Endothelial cell of umbilical vein (primary cell): ENCODE results near the gene SEMA4G. TPM values are rescaled to one million over a fixed set of nuclear protein-coding genes. Genes with fewer than 3 reads are reported as not detected.

Source experiments
- BruUV-seq: library from RNA; stranded (reverse); fragments of 400-500 nt; replicated peaks from 2 replicates; lab custom pipeline; 2021; lab: Mats Ljungman, UMichigan
- CTCF ChIA-PET: fragments of 300-600, 350-600 bp; sonication (Branson Sonifier 250); formaldehyde crosslinking; loops from one replicate; lab custom pipeline; 2021; ENCODE audit warnings: antibody characterized with exemption, inconsistent platforms; lab: Charles Lee
- POLR2A ChIA-PET: fragments of 300-600, 350-600 bp; sonication (Branson Sonifier 250); formaldehyde crosslinking; loops from one replicate; lab custom pipeline; 2021; ENCODE audit warnings: antibody characterized with exemption, inconsistent platforms; lab: Charles Lee
- DNase-seq: peaks from one replicate; pipeline ENCODE4 v3.0.0-alpha.2; 2011; ENCODE audit warnings: low read depth, low spot score
- FAIRE-seq: peaks from 2 replicates; lab custom pipeline; 2011; peaks lifted over from hg19 to GRCh38; lab: Jason Lieb, UNC
- H2AFZ ChIP-seq: 2 replicates; pipeline ENCODE4 v1.6.0; 2012; ENCODE audit warnings: low read depth, low read length, control low read depth, inconsistent platforms
- H3K27ac ChIP-seq: 2 replicates; pipeline ENCODE4 v1.5.1; 2011; ENCODE audit warnings: low read depth, mild to moderate bottlenecking, control low read depth, low read length, moderate library complexity; ENCODE audit not compliant: insufficient read depth
- H3K27me3 ChIP-seq, 2 experiments: 2 replicates each; pipeline versions ENCODE4 v1.6.0 to v1.6.1; 2011; ENCODE audit warnings: low read length in 2 of 2, mixed read lengths in 1 of 2; ENCODE audit not compliant: control insufficient read depth in 2 of 2, insufficient read depth in 2 of 2
- H3K36me3 ChIP-seq, 2 experiments: 2 replicates in 1 of 2; 3 replicates in 1 of 2; pipeline ENCODE4 v1.5.1; 2011; ENCODE audit warnings: low read length in 2 of 2, mild to moderate bottlenecking in 1 of 2, moderate library complexity in 1 of 2; ENCODE audit not compliant: control insufficient read depth in 2 of 2, insufficient read depth in 2 of 2; ENCODE audit errors: extremely low read depth in 1 of 2
- H3K4me1 ChIP-seq: 3 replicates; pipeline ENCODE4 v1.5.1; 2011; ENCODE audit warnings: mild to moderate bottlenecking, low read length; ENCODE audit not compliant: control insufficient read depth, insufficient read depth; ENCODE audit errors: extremely low read depth
- H3K4me2 ChIP-seq: 2 replicates; pipeline ENCODE4 v1.6.1; 2011; ENCODE audit warnings: low read length, control low read depth, mixed read lengths; ENCODE audit not compliant: insufficient read depth
- H3K4me3 ChIP-seq, 3 experiments: fragments of 200-600 bp in 1 of 3; sonication (generic), shearing (Covaris generic) in 1 of 3; replicated peaks in 1 of 3; 2 replicates each; pipeline ENCODE4 v1.5.1; 2011 to 2016; ENCODE audit warnings: control low read depth in 3 of 3, low read length in 3 of 3, mild to moderate bottlenecking in 2 of 3, inconsistent platforms in 1 of 3, low read depth in 1 of 3, moderate library complexity in 1 of 3; ENCODE audit not compliant: insufficient read depth in 1 of 3
- H3K79me2 ChIP-seq: 2 replicates; pipeline ENCODE4 v1.6.0; 2012; ENCODE audit warnings: low read length, inconsistent platforms; ENCODE audit not compliant: control insufficient read depth, insufficient read depth
- H3K9ac ChIP-seq: replicated peaks from 2 replicates; pipeline ENCODE3; 2011; ENCODE audit warnings: low read length, control low read depth; ENCODE audit not compliant: insufficient read depth; ENCODE audit errors: extremely low read depth
- H3K9me1 ChIP-seq: replicated peaks from 3 replicates; pipeline ENCODE4 v1.6.0; 2011; ENCODE audit warnings: mild to moderate bottlenecking, low read length; ENCODE audit not compliant: control insufficient read depth, insufficient read depth; ENCODE audit errors: extremely low read depth
- H3K9me3 ChIP-seq: replicated peaks from 2 replicates; pipeline ENCODE4 v1.5.1; 2012; ENCODE audit warnings: low read length, inconsistent platforms; ENCODE audit not compliant: control insufficient read depth, insufficient read depth
- H4K20me1 ChIP-seq: replicated peaks from 2 replicates; pipeline ENCODE3; 2011; ENCODE audit warnings: mild to moderate bottlenecking, low read length; ENCODE audit not compliant: control insufficient read depth, insufficient read depth; ENCODE audit errors: extremely low read depth
- EZH2 ChIP-seq: IDR thresholded peaks from 2 replicates; pipeline ENCODE4 v1.6.1; 2012; ENCODE audit warnings: borderline replicate concordance, low read depth, mild to moderate bottlenecking, moderate library complexity, low read length, inconsistent platforms; ENCODE audit not compliant: severe bottlenecking
- FOS ChIP-seq: IDR thresholded peaks from 2 replicates; pipeline ENCODE4 v1.6.1; 2011; ENCODE audit warnings: mild to moderate bottlenecking, low read length, moderate library complexity, borderline replicate concordance; ENCODE audit not compliant: insufficient read depth
- GATA2 ChIP-seq: IDR thresholded peaks from 2 replicates; pipeline ENCODE4 v1.7.0; 2011; ENCODE audit warnings: low read depth, mild to moderate bottlenecking, moderate library complexity, mixed read lengths, low read length; ENCODE audit not compliant: insufficient read length, insufficient read depth
- JUN ChIP-seq: IDR thresholded peaks from 2 replicates; pipeline ENCODE4 v1.6.1; 2011; ENCODE audit warnings: borderline replicate concordance, low read depth; ENCODE audit not compliant: insufficient read length, insufficient read depth
- MYC ChIP-seq: IDR thresholded peaks from one replicate; pipeline ENCODE4 v1.6.1; 2011; ENCODE audit warnings: mild to moderate bottlenecking, low read depth, low read length
- POLR2A ChIP-seq: IDR thresholded peaks from 2 replicates; pipeline ENCODE4 v1.6.1; 2012; ENCODE audit warnings: low read depth, mild to moderate bottlenecking, control low read depth, low read length
- POLR2AphosphoS5 ChIP-seq: IDR thresholded peaks from 2 replicates; pipeline ENCODE4 v1.6.1; 2012; ENCODE audit warnings: low read depth, mild to moderate bottlenecking, control low read depth, low read length, moderate library complexity; ENCODE audit not compliant: insufficient read depth
- dilution Hi-C: fragments of 300-500 bp; cut with MboI; formaldehyde crosslinking; loops from one replicate; pipeline ENCODE4 v1.15.0; 2019; ENCODE audit warnings: low sequenced_read_pairs; ENCODE audit not compliant: extremely low pct_ligation_motif_present
- intact Hi-C: fragments of 100-400 bp; cut with micrococcal nuclease; formaldehyde crosslinking; loops from one replicate; pipeline ENCODE4 v1.10.0; 2022
- polyA plus RNA-seq, 4 experiments: library from polyadenylated mRNA; depleted of rRNA in 3 of 4; stranded (reverse) in 3 of 4; unstranded in 1 of 4; fragments of >200 nt; gene quantifications; 2 replicates each; pipeline versions ENCODE4 v1.2.1 to v1.2.3, GENCODE V29; 2011 to 2012; ENCODE audit warnings: missing spikeins in 1 of 4
- total RNA-seq: library from RNA; stranded (reverse); gene quantifications from 2 replicates; pipeline ENCODE4 v1.2.3, GENCODE V29; 2021
- TF ChIP-seq, protein P1 (sequence below): IDR thresholded peaks from 2 replicates; pipeline ENCODE4 v1.6.1; 2011; ENCODE audit not compliant: insufficient read depth, insufficient read length
- TF ChIP-seq, protein P2 (sequence below), 2 donors: IDR thresholded peaks; 1 replicate in 1 of 2; 2 replicates in 1 of 2; pipeline ENCODE4 v1.5.1; 2011; ENCODE audit warnings: low read length in 2 of 2, mild to moderate bottlenecking in 2 of 2, moderate library complexity in 2 of 2, control low read depth in 1 of 2, inconsistent platforms in 1 of 2, low read depth in 1 of 2; ENCODE audit not compliant: insufficient read depth in 1 of 2; ENCODE audit errors: extremely low read depth in 1 of 2

Gene SEMA4G
- total and polyA plus RNA-seq, 2 donors (not counting 3 experiments of a cell fraction or from before 2014, with no cell fraction given), result 6.0 to 10.4 TPM

DNA sequence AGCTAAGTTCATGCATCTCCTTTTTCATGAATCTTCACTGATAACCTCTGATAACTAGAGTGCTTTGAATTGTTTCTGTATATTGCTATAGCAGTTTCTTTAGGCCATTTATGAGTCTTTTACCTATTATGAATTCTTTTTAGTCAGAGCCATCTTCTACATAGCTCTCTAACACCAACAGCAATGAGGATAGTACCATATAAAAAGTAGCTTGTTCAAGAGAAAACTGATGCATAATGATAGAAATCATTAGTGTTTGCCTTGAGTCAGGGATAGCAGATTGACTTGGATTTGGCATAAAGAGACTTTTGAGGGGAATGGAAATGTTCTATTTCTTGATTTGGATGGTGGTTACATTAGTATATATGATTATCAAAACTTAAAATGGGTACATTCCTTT is 25.8 kb upstream of the SEMA4G start:
- no TSS peak for BruUV-seq
- ChIA-PET POLR2A (no interaction called here), CTCF (interaction anchor here (0.7 to 1.1 kb wide), 2 partner anchors 9 to 11 kb away, joined by 3 read pairs; no protein-coding TSS in a partner anchor)
- Histone ChIP-seq H2AFZ (no peak overlapping the region), H3K4me3 (no peak overlapping the region), H3K9me3 (no peaks in the 10 kb centered on the region), H3K4me2 (no peak overlapping the region), H3K79me2 (no peaks in the 10 kb centered on the region), H4K20me1 (no peaks in the 10 kb centered on the region), H3K9me1 (no peaks in the 10 kb centered on the region), H3K27ac (no peak overlapping the region), H3K27me3 (no peaks in the 10 kb centered on the region), H3K9ac (no peak overlapping the region), H3K36me3 (peaks cover 13 to 17% of the 10 kb centered on the region in 2 experiments), H3K4me1 (no peaks in the 10 kb centered on the region)
- intact Hi-C loops, result no loop called here
- TF ChIP-seq, protein P1, sequence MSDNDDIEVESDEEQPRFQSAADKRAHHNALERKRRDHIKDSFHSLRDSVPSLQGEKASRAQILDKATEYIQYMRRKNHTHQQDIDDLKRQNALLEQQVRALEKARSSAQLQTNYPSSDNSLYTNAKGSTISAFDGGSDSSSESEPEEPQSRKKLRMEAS, result no peak
- no peak for TF ChIP-seq MYC
- no peak for TF ChIP-seq JUN
- no peak for TF ChIP-seq FOS
- TF ChIP-seq, protein P2, sequence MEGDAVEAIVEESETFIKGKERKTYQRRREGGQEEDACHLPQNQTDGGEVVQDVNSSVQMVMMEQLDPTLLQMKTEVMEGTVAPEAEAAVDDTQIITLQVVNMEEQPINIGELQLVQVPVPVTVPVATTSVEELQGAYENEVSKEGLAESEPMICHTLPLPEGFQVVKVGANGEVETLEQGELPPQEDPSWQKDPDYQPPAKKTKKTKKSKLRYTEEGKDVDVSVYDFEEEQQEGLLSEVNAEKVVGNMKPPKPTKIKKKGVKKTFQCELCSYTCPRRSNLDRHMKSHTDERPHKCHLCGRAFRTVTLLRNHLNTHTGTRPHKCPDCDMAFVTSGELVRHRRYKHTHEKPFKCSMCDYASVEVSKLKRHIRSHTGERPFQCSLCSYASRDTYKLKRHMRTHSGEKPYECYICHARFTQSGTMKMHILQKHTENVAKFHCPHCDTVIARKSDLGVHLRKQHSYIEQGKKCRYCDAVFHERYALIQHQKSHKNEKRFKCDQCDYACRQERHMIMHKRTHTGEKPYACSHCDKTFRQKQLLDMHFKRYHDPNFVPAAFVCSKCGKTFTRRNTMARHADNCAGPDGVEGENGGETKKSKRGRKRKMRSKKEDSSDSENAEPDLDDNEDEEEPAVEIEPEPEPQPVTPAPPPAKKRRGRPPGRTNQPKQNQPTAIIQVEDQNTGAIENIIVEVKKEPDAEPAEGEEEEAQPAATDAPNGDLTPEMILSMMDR (IDR thresholded peaks at IDR 0.05; ENCODE audit: extremely low read depth in 1 of 2, insufficient read depth in 1 of 2, low read depth in 1 of 2, low read length in 2 of 2), result no peak
- TF ChIP-seq GATA2, result no peak
- TF ChIP-seq POLR2AphosphoS5, result no peak
- no peak for TF ChIP-seq POLR2A
- no peak for TF ChIP-seq EZH2
- dilution Hi-C loops, result no loop called here
- FAIRE-seq (no peak), DNase-seq (no peak)
